Colon (tissue), 2 donors: ENCODE results near the gene PSMD8.
"Not testable (repeated sequence)": the region's sequence is repeated elsewhere in the genome, so short reads cannot be mapped to it uniquely, and the experiment has no call there.

Experiments
- FAIRE-seq: peaks from 2 replicates; lab custom pipeline; 2012; peaks lifted over from hg19 to GRCh38; lab: Jason Lieb, UNC
- donor health status: control.
- donor health status: control.

PSMD8 gene

GRCh38 chr19:38387550-38388348 is 13.4 kb downstream of the PSMD8 start, which contains the start of gene GGN:
GGN (minus strand) TSS chr19:38388034; CDS start chr19:38387261, 773 bp downstream.
- no peak for FAIRE-seq

DNA sequence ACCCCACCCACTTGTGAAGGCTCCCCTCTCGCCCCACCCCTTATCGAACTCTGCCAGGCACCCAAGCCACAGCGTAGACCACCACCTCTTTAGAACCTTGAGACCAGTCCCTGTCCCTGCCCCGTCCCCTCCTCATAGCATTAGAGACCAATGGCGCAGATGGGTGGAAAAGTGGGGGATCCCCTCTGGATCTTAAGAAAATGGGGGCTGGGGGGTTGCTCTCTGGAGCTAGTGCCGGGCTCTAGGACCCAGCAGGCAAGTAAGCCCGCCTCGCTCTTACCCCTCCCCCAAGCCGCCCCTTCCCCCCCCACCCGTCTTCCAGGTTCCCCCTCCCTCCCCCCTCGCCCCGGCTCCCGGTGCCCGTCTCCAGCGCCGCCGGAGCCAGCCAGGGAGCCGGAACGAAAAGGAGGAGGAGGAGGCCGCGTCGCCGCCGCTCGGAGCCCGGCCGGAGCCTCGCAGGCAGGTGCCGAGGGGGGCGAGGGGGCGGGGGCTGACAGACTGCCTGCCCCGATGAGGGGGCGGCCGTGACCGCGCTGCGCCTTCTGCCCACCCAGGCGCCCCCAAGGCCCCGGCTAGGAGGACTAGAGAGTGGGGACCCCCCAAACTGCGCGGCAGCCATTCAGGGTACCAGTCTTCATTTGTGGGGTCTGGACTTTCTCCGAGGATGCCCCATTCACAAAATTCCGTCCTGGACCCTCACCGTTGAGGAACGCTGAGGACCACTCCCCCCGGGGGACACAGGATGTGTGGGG is 14.2 kb downstream of the PSMD8 start, which contains the start of gene SPRED3:
Gene SPRED3, plus strand, starts transcription at position 349 of the 752 bp plus-strand sequence. CDS start 1,606 bp downstream, outside the sequence.
- FAIRE-seq, result no peak

DNA sequence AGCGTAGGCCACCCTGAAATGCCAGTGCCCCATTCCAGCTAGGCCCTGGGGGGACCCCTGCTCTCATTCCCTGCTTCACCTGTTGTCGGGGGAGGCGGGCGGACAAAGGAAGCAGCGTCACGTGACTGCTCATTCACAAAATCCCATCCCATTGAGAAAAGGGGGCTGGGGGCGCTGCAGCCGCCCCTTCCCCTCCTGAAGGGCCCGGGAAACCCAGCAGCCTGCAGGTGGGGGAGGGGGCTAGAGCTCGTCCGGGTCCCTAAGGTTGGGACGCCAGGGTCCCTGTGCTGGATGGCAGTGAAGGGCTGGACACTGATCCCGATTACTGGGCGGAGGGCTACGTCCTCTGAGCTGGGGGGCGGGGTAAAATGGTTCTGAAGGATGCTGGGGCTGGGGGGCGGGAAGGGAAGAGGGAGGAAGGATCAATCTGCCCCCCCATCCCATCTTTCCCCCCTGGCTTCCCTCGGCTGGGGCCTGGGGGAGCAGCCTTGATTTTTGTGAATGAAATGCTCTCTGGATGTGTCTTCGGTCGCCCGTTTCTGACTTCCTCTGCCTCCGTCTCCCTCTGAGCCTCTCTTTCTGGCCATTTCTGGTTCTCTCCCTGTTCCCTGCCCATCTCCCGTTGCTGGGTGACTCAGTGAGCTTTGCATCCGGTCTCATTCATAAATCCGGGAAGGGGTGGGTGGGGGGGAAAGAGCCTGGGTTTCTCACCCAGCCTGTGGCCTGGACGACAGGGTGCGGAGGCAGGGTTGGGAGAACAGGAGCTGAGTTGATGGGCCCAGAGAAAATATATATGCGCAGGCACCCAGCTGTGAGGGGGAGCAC is 14.9 kb downstream of the PSMD8 start:
- FAIRE-seq, result no peak

- FAIRE-seq, result no peak
Measured at GRCh38 chr19:38389957-38390924, 15.9 kb downstream of the PSMD8 start.

DNA sequence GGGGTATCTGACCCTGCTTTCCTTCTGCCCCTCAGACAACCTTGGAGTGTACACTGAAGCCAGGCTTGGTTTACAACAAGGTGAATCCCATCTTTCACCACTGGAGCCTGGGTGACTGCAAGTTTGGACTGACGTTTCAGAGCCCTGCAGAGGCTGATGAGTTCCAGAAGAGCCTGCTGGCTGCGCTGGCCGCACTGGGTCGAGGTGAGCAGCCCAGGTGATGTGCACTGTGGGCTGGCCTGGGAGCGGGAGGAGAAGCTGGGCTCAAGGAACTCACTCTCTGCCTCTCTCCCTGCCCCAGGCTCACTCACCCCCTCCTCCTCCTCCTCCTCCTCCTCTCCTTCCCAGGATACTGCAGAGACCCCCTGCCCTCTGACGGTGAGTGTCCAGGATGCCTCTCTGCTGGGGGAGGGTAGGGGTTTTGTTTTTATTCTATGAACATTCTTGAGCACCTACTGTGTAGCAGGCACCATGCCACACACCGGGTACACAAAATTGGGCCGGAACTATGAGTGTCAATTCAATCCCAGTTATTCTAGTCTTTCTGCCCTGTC is 17.6 kb downstream of the PSMD8 start:
- no peak for FAIRE-seq

- no peak for FAIRE-seq
Measured at GRCh38 chr19:38392707-38393308, 18.4 kb downstream of the PSMD8 start.

DNA sequence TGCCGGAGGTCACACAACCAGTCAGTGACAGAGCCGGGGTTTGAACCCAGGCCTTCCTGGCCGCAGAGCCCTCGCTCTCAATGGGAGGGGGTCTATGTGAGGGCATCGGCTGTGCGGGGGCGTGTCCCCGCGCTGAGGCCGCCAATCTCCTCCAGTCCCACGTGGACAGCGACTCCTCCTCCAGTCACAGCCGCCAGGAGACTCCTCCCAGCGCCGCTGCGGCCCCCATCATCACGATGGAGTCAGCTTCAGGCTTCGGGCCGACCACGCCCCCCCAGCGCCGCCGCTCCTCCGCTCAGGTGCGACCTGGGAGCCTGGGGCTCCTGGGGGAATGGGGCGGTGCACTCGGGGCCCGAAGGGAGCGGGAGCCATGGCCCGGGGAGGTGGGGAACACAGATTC is 20.1 kb downstream of the PSMD8 start:
- no peak for FAIRE-seq

DNA sequence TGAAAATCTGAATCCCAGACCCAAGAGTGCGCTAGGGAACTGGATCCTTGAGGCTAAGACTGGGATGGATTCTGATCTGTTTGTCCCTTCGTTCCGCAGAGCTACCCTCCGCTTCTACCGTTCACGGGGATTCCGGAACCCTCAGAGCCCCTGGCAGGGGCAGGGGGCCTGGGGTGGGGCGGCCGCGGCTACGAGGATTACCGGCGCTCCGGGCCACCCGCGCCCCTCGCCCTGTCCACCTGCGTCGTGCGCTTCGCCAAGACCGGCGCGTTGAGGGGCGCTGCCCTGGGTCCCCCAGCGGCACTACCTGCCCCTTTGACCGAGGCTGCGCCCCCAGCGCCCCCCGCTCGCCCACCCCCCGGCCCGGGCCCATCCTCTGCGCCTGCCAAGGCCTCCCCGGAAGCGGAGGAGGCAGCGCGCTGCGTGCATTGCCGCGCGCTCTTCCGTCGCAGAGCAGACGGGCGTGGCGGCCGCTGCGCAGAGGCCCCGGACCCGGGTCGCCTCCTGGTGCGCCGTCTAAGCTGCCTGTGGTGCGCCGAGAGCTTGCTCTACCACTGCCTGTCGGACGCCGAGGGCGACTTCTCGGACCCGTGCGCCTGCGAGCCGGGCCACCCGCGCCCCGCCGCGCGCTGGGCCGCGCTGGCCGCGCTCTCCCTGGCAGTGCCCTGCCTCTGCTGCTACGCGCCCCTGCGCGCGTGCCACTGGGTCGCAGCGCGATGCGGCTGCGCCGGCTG is 21.2 kb downstream of the PSMD8 start:
- no peak for FAIRE-seq

DNA sequence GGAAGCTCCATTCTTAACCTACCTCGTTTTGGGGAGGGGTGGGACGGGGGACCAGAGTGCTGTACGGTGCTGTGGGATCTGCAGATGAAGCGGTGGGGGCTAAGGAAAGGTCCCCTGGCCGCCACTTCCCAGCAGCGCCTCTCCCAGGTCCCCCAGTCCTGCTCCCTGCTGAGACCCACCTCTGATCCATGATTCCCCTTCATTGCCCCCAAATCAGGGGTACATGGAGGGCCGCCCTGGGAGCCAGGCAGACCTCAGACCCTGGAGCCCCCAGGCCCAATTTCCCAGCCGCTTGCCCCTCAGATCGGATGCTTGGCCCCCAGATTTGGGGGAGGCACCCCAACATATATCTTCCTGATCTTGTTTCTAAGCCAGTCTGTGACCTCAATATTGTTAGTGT is 24.7 kb downstream of the PSMD8 start:
- FAIRE-seq, result no peak

GRCh38 chr19:38399537-38399936 is 25.2 kb downstream of the PSMD8 start:
- FAIRE-seq, result no peak

GRCh38 chr19:38400361-38400760 is 26.0 kb downstream of the PSMD8 start:
- no peak for FAIRE-seq

GRCh38 chr19:38401148-38401547 is 26.8 kb downstream of the PSMD8 start:
- no peak for FAIRE-seq

- FAIRE-seq, result no peak
Measured at GRCh38 chr19:38402623-38402966, 28.2 kb downstream of the PSMD8 start.

DNA sequence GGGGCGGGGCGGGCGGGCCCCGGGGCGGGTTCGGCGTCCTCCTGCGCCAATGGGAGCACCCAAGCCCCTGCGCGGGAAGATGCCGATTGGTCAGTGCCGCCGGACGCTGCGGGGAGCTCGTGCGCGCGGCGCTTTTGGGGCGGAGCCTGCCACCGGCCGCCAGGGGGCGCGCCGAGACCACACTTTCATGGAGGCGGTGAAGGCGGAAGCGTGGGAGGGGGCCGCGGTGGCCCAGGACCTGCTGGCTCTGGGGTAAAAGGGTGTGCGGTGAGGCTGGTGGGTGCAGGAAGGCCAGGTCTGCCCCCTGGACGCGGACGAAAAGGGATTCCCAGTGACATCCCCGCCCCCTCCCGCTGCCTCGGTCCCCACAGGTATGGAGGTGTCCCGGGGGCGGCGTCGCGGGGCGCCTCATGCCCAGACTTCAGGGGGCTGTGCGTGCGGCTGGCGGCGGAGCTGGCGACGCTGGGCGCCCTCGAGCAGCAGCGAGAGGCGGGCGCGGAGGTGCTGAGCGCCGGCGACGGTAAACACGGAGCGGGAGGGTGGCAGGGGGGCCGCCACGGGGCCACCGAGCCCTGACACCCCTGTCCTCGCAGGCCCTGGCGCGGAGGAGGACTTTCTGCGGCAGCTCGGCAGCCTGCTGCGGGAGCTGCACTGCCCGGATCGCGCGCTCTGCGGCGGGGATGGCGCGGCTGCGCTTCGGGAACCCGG is 28.8 kb downstream of the PSMD8 start, which contains the start of gene FAM98C:
Gene FAM98C, plus strand, starts transcription at position 127 of the 708 bp plus-strand sequence. Its CDS starts 61 bp downstream, at position 188.
- no peak for FAIRE-seq

GRCh38 chr19:38404858-38405257 is 30.5 kb downstream of the PSMD8 start:
- FAIRE-seq, result no peak

- no peak for FAIRE-seq
Measured at GRCh38 chr19:38405276-38405675, 30.9 kb downstream of the PSMD8 start.

- no peak for FAIRE-seq
Measured at GRCh38 chr19:38409631-38410133, 35.3 kb downstream of the PSMD8 start.

DNA sequence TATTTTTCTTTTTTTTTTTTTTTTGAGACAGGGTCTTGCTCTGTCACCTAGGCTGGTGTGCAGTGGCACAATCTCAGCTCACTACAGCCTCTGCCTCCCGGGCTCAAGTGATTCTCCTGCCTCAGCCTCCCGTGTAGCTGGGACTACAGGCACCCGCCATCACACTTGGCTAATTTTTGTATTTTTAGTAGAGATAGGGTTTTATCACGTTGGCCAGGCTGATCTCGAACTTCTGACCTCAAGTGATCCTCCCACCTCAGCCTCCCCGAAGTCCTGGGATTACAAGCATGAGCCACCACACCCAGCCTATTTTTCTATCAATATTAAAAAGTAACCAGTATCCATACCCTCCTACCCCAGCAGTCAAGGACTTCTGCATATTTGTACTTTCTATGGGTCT is 36.0 kb downstream of the PSMD8 start:
- not testable (repeated sequence) for FAIRE-seq
